ENCODE results near the gene ROBO1.

- TF ChIP-seq, protein P1, sequence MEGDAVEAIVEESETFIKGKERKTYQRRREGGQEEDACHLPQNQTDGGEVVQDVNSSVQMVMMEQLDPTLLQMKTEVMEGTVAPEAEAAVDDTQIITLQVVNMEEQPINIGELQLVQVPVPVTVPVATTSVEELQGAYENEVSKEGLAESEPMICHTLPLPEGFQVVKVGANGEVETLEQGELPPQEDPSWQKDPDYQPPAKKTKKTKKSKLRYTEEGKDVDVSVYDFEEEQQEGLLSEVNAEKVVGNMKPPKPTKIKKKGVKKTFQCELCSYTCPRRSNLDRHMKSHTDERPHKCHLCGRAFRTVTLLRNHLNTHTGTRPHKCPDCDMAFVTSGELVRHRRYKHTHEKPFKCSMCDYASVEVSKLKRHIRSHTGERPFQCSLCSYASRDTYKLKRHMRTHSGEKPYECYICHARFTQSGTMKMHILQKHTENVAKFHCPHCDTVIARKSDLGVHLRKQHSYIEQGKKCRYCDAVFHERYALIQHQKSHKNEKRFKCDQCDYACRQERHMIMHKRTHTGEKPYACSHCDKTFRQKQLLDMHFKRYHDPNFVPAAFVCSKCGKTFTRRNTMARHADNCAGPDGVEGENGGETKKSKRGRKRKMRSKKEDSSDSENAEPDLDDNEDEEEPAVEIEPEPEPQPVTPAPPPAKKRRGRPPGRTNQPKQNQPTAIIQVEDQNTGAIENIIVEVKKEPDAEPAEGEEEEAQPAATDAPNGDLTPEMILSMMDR (IDR thresholded peaks at IDR 0.05; ENCODE audit: low read length) = no peak
- no peak for TF ChIP-seq EZH2phosphoT487 (IDR thresholded peaks at IDR 0.05; ENCODE audit: low read length)
These were observed 975.6 kb downstream of the ROBO1 start for GRCh38 chr3:78792212-78792611.

Measured in MM.1S (cell line).